GM18867 (cell line): ENCODE results near the gene PEX26.
"Not testable (repeated sequence)": the region's sequence is repeated elsewhere in the genome, so short reads cannot be mapped to it uniquely, and the experiment has no call there.

Experiments used
- ATAC-seq: cut with Tn5 transposase; IDR thresholded peaks from one replicate; pipeline ENCODE4 v1.9.1; 2021; ENCODE audit warnings: mild to moderate bottlenecking, moderate library complexity; ENCODE audit not compliant: unreplicated experiment

Gene PEX26

DNA sequence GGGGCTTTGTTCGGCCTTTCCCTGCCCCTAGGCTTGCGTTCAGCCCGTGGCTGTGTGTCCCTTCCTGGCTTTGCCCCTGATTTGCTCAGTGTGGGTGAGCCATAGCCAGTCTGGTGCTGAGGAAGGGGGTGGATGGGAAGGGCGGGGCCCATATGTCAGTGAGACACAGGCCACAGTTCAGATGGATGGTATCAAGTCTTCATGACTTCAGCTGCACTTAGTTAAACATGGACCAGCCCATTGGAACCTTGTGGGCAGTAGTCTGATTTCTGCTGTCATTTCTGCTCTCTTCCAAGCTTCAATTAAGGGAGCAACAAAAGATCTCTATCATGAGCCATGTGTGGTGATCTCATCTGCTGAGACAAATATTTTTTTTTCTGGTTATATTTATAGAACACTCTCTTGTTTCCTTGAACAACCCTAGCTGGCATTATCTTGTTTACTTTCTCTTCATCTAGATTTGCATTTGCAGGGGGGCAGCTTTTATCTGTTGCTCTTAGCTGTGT, 21.6 kb upstream of the PEX26 start:
- ATAC-seq, result no peak

DNA sequence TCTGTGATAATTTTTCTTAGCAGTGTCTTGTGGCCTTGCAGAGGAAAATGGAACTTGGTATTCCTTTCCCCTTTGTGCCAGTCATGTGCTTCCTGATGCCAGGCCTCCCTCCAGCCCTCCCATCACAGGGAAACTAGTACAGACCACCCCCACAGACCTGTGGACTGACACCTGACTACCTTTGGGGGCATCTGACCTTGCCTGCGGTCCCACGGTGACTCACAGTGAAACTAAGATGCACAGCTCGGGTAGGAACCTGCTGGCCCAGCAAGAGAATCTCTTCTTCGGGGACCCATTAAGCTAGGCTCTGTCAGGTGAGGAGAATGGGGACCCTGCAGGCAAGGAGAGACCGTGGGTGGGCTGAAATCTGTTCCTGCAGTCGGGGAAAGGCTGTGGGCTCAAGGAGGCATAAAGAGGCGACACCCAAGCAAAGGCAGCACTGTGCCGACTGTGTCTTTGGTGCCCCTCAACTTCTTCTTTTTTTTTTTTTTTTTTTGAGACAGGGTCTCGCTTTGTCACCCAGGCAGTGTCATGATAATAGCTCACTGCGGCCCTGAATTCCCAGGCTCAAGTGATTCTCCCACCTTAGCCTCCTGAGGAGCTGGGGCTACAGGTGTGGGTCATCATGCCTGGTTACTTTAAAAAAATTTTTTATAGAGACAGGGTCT, 20.8 kb upstream of the PEX26 start:
- peak; percentile 68 for ATAC-seq

DNA sequence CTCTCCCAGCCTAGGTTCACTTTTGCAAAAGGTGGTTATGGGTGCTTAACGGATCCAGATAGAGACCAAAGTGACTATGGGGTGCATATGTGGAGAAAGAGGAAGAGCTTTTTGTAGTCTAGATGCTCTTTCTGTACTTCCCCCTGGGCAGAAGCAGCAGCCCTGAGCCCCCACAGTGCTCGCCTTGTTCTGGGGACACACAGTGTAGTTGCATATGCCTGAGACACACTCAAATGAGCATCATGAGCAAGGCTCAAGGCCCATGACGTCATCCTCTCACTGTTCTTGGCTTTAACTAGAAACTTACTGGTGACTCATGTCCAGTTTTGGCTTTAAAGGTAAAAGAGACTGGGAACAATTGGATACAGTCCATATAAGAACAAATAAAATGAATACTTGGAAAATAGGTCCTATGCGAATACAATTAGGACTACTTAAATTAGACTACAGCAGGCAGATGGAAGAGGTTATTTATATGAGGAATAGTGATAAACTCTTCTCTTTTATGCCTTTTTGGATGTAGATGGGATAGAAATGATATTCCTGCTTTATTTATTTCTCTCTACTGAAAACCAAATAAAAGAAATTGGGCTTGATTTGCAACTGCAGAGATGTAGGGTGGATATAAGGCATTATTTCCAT, 20.1 kb upstream of the PEX26 start:
- peak; percentile 43 for ATAC-seq

DNA sequence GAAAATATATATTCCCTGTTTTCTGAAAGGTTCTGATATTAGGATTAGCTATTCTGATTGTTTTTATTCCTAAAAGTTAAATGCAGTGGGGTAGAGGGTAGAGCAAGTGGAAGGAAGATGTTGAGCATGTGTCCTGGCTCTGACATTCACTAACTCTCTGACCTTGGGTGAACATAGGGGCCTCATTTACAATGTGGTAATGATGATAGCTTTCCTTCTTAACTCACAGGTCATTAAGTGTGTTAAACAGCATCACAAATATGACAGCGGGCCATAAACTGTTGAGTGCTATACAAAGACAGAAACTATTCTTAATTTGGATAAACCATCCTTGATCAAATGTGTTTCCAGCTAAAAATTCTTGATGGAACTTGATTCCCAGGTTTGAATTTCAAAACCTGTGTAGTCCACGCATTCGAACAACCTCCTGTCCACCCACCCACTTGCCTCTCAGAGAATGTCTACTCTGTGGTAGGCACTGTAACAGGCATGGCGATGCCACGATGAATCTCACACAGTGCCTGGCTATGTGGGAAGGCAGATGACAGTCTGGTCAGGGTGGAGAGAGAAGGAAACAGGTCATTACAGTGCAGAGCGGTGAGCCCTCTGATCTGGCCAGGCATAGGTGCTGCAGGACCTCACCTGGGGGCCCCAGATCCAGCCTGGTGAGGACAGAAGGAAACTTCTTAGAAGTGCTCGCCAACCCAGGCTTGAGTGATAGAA, 19.3 kb upstream of the PEX26 start:
- ATAC-seq, result no peak

DNA sequence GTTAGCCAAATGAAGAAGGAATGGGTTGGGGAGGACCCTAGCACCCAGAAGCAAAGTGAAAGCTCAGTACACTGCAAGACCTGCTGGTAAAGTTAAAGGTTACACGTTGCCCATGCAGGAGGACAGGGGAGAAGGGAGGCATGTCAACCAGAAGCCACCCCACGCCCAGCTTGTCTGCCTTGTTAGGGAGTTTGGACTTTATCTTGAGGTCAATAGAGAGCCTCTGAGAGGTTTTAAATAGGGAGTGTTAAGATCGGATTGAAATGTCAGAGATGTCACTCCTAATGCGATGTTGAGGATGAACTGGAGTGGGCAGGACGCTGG, 18.7 kb upstream of the PEX26 start:
- no peak for ATAC-seq

DNA sequence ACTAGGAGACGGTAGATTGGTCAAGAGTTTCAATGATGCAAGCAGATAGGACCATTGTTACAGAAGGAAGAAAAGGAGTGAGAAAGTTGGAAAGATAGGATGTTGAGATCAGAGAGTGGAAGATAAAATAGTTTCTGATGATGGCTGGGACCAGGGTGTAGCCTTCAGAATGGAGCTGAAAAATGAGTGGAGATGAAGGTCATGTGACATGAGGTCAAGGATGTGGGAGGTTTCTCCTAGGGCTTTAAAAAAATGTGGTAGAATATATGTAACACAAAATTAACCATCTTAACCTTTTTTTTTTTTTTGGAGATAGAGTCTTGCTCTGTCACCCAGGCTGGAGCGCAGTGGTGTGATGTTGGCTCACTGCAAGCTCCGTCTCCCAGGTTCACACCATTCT, 18.3 kb upstream of the PEX26 start:
- ATAC-seq, result no peak

DNA sequence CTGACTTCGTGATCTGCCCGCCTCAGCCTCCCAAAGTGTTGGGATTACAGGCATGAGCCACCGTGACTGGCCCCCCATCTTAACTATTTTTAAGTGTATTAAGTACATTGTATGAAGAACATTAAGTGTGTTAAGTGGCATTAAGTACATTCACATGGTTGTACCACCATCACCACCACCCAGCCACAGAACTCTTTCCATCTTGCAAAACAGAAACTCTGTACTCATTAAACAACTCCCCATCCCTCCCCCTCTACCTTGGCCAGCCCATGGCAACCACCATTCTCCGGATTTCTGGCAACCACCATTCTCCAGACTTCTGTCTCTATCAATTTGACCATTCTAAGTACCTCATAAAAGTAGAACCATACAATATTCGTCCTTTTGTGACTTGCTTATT, 17.8 kb upstream of the PEX26 start:
- no peak for ATAC-seq

DNA sequence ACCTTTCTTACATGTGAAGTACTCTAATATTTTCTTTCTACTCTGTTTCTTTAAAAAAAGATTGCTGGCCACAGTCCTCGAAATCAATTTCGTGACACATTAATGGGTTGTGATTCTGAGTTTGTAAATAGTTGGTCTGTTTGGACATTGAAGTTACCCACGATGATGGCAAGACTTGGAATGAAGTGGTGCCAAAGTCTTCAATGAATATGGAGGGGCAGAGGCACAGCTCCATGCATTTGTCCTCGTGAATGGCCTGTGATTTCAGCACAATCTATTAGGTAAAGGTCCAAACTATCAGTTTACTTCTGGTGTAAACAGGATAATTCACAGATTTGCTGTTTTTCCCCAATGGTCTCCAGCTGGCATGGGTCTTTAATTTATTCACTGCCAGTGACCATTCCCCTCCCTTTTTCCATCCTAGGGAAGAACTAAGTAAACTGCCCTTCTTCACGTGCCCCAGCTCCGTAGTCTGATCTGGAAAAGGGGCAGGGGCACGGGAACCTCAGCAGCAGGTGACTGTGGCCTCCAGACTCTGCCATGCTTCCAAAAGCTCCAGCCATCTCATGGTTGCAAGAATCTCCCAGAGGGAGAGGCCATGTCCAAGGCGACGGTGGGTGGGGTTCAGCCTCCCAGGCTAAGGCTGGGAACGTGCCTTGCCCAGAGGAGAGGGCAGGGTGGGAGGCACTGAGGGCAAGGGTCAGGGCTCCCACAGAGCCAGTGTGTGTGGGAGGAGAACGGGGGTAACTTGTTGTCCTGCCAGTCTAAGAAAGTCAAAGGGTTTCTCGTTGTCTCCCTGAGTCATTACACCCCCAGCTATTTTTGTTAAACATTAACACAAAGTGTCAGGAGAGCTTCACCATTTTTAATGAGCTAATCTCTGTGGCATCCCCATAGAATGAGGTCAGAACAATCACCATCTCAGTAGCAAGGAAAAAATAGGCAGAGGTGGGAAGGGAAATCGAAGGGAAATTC, 16.9 kb upstream of the PEX26 start:
- no peak for ATAC-seq

DNA sequence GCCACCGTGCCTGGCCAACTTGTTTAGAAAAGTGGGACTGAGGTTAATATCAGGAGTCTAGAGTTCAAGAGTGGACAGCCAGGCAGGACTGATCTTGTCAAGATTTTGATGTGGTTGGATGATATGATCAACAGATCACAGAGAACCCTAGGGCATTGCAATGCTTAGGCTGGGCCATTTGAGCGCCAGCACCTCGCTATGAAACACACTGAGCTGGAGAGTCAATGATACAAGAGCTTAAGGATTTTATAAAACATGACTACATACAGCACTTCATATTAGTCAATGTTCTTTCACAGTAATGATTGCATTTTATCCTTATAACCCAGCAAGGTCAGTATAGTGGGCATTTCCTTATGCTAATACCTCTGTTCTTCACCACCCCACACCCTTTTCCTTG, 15.4 kb upstream of the PEX26 start:
- ATAC-seq, result no peak

DNA sequence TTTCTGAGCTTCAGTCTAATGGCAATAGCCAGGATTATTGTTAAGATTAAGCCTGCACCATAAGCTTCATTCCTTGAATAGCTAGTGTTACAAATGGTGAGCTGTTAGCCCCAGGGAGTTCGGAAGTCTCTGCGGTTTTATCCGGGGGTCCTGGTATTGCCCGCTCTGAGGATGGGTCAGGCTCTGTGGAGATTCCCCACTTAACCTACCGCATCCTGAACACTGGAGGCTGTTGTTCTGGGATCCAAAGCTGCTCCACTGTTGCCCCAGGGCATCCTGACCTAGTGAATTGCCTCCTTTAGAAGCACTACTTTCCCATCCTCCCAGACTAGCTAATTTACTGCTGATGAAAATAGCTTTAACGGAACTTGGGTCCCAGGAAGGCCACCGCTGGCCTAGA, 14.5 kb upstream of the PEX26 start:
- ATAC-seq, result no peak

DNA sequence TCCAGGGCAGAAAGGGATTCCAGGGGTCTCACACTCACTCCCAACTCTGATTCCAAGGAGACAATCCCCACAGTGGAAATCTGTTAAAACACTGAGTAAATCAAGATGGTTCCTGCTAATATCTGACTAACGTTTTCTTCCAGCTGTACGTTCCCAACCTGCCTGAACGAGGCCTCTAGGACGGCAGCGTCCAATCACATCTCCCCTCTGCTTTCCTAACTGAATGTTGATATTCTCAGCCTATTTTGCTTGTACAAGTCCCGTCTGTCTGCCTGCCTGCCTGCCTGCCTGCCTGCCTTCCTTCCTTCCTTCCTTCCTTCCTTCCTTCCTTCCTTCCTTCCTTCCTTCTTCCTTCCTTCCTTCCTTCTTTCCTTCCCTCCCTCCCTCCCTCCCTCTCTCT, 14.1 kb upstream of the PEX26 start:
- ATAC-seq, result not testable (repeated sequence)

DNA sequence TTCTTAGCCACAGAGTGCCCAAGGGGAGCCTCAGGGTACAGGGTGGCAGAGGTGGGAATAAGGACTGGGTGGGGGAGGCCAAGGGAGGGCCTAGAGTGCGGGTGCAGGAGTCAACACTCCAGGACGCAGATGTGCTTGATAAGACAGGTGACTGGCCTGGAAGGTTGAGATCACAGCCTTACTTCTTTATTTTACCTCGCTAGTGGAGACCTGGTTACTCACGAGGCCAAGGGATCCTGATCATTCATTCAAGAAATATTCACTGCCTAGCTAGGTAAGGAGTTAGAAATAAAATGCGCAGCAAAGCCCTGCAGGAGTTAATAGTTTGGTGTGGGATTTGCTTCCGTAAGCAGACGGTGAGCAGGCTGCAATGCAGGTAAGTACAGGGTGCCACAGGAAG, 13.2 kb upstream of the PEX26 start:
- no peak for ATAC-seq

DNA sequence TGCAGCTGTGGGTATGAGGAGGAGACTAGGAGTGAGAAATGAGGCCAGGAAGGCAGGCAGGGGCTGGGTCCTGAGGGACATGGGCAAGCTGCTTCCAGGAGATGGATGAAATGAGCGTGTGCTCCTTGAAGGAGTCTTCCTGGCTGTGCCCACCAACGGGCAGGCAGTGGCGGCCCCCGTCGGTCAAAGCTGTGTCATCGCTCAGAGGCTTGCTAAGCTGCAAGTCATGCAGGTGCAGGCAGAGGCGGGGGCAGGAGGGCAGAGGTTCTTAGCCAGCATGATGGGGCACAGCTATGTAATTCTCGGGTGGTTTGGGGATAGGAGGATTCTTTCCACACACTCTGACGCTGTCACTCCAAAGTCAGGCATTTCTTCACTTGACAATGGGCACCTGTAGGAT, 12.5 kb upstream of the PEX26 start:
- no peak for ATAC-seq

DNA sequence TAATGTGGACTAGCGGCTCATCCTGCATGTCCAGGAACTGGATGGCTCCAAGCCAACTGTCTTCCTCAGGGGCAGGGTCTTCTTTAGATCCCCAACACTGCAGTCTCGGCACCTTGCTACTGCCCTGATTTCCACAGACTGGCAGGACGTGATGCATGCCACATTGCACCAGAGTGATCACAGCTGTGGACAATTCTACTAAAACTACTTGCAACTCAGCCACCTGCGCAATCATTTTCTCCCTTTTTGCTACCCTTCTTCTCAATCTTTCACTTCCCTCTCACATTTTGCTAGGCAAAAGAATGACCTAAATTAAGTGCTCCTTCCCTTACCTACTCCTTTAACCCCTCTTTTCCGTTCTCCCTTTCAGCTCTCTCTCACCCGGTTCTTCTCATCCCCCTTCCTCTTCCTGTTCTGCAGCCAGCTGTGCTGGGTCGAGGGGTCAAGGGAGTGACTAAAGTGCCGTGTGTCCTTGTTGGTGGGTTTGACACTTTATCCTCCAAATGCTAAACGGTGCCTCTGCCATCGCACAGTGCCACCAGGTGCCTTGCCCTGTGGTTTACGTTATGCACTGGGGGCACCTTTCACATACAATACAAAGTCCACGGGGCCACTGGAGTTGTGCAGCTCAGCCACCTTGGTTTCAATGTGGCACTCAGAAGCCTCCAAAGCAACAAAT, 11.5 kb upstream of the PEX26 start:
- ATAC-seq, result no peak

DNA sequence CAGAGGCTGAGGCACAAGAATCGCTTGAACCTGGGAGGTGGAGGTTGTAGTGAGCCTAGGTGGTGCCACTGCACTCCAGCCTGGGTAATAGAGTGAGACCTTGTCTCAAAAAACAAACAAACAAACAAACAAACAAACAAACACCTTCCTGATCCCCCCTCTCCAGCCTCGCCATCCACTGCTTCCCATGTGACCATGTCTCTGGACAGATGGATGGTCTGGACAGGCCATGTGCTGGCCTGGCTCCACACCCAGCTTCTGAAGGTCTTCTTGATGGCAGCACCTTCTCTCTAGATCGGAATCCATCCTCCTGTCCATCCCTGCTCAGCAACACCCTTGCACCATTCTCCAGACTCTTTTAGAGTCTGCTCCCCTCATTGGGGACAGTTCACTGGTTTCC, 10.7 kb upstream of the PEX26 start:
- ATAC-seq, result no peak

DNA sequence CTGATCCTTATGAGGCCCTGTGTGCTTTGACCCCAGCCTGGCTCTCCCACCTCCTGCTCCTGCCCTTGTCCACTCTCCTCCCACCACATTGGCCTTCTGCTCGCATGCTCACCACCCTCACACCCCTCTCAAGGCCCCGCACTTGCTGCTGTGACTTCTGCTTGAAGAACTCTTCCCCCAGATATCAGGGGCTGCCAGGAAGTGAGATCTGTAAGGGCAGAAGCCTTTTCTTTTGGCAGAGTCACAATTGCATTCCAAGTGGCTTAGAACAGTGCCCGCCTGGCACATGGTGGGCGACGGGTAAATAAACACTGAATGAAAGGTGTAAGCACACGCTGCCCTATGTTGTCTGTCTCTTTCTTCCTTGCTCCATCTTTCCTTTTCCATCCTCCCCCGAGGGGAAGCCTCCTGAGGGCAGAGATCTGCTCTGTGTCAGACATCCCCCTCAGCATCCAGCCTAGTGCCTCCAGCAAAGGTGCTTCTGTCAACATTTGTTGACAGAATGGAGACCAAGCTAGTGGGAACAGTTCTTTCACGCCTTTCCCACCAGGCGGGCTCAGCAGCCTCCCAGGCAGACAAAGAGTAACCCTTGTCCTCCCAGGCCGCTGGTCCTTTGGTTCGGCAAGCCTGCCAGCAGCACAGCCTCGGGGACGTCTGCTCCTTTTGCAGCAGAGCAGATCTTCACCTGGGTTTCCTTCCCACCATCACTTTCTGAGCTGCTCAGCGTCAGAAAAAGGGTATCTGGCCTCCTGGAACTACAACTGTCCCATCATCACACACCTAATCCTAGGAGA, 10.0 kb upstream of the PEX26 start:
- no peak for ATAC-seq

DNA sequence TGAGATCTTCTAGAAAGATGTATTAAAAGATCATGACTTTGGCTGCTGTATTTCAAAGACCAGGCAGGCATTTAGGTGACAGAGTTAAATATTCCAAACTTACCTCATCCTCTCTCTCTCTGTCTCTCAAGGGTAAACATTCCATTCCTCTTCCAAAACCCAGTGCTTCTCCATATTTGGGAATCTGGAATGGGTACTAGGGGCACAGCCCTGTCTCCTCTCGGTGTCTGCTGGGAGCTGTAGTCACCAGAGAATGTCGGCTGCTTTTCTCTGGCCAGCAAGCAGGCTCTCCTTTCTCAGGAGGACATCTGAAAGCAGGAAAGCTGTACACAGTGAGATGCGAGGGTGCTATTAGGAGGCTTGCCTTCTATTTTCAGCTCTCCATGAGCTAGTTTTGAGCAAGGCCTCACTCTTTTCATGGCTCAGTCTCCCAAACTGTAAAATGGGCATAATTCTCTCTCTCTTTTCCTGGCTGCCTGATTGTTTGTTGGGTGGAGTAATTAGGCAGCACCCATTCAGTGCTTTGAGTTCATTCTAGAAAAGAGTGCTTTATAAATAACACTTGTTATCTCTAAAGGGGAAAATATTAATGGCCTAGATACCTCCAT, 9.3 kb upstream of the PEX26 start:
- ATAC-seq, result no peak

DNA sequence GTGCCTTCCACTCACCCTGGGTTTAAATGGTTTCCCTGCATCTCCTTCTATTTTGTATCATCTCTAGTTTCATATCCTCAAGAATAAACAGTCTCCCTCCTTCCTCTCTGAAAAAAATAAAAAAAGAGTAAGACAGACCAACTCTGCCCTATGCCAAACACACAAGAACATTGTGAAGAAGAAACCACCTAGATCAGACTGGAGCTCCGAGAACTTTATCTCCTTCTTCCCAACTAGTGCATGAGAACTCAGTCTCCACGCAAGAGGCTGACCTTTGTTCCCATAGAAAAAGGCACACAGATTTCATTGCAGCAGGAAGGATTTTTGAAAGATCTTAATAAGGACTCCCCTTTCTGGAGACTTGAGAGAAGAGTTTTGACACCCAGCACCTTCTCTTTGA, 8.7 kb upstream of the PEX26 start:
- no peak for ATAC-seq

DNA sequence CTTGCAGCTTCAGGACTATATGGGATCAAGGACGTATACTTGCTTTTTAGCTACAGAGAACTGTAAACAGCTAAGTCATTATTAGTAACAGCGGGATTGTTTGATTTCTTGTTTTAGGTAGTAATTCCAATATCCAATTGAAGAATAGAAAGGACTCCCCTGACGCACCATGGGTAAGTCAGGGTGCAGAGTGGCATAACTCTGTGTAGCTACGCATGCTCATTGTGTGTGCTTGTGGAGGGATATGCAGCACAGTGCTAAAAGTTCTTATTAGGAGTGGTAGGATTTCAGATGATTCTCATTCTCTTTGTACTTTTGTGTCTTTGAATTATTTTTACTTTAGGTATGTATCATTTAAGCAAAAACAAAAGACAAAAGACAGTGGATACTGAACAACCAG, 7.7 kb upstream of the PEX26 start:
- no peak for ATAC-seq
